BLaER1 (cell line): Measurements from ENCODE around the gene AP3S2.

ENCODE experiments used
- H3K27ac ChIP-seq: shearing (Covaris generic); formaldehyde crosslinking; 2 replicates; pipeline ENCODE4 v1.8.1; 2022
- H3K27me3 ChIP-seq: shearing (Covaris generic); formaldehyde crosslinking; 2 replicates; pipeline ENCODE4 v1.8.1; 2022
- H3K36me3 ChIP-seq: shearing (Covaris generic); formaldehyde crosslinking; 2 replicates; pipeline ENCODE4 v1.8.1; 2022
- H3K4me1 ChIP-seq: shearing (Covaris generic); formaldehyde crosslinking; 2 replicates; pipeline ENCODE4 v1.8.1; 2022
- H3K4me2 ChIP-seq: shearing (Covaris generic); formaldehyde crosslinking; 2 replicates; pipeline ENCODE4 v1.8.1; 2022
- H3K4me3 ChIP-seq: shearing (Covaris generic); formaldehyde crosslinking; 2 replicates; pipeline ENCODE4 v1.8.1; 2022
- H3K9ac ChIP-seq: shearing (Covaris generic); formaldehyde crosslinking; 2 replicates; pipeline ENCODE4 v1.8.1; 2022
- H3K9me3 ChIP-seq: shearing (Covaris generic); formaldehyde crosslinking; 2 replicates; pipeline ENCODE4 v1.8.1; 2022
- H4K20me1 ChIP-seq: shearing (Covaris generic); formaldehyde crosslinking; 2 replicates; pipeline ENCODE4 v1.8.1; 2022
- Cebpa-rat ChIP-seq: shearing (Covaris generic); IDR thresholded peaks from 2 replicates; pipeline ENCODE4 v1.8.1; 2022

Gene AP3S2

GRCh38 chr15:89917442-89918101 lies 23.8 kb upstream of the AP3S2 start:
- H3K27me3 ChIP-seq: peaks cover 14% of the 10 kb centered on the region
- H3K4me3 ChIP-seq: no peak overlapping the region
- H3K9ac ChIP-seq: no peak overlapping the region
- no peaks in the 10 kb centered on the region for H4K20me1 ChIP-seq
- no peak overlapping the region for H3K4me2 ChIP-seq
- TF ChIP-seq Cebpa-rat: no peak
- H3K9me3 ChIP-seq: peaks cover 5% of the 10 kb centered on the region; the same call in 1 of the 2 replicates
- no peaks in the 10 kb centered on the region for H3K4me1 ChIP-seq
- no peaks in the 10 kb centered on the region for H3K36me3 ChIP-seq
- H3K27ac ChIP-seq: no peak overlapping the region

- no peaks in the 10 kb centered on the region for H4K20me1 ChIP-seq
- no peak overlapping the region for H3K9ac ChIP-seq
- no peaks in the 10 kb centered on the region for H3K4me1 ChIP-seq
- no peak overlapping the region for H3K27ac ChIP-seq
- H3K4me3 ChIP-seq: no peak overlapping the region
- H3K36me3 ChIP-seq: no peaks in the 10 kb centered on the region
- H3K27me3 ChIP-seq: peaks cover 24% of the 10 kb centered on the region
- no peak for TF ChIP-seq Cebpa-rat
- H3K4me2 ChIP-seq: no peak overlapping the region
- H3K9me3 ChIP-seq: peaks cover 5% of the 10 kb centered on the region; the same call in 1 of the 2 replicates
Observed at GRCh38 chr15:89916660-89917059, 22.9 kb upstream of the AP3S2 start.

GRCh38 chr15:89912674-89913396 lies 19.0 kb upstream of the AP3S2 start, which contains the start of gene ARPIN:
ARPIN (minus strand) TSS chr15:89912952; CDS start chr15:89912835, 117 bp downstream.
- no peak for TF ChIP-seq Cebpa-rat
- H3K9ac ChIP-seq: no peak within 1 kb of the TSS

GRCh38 chr15:89912145-89912673 lies 18.4 kb upstream of the AP3S2 start:
- Histone ChIP-seq H3K9ac (no peak overlapping the region), H3K9me3 (peaks cover 5% of the 10 kb centered on the region; the same call in 1 of the 2 replicates), H4K20me1 (no peaks in the 10 kb centered on the region), H3K36me3 (no peaks in the 10 kb centered on the region), H3K27me3 (peaks cover 44% of the 10 kb centered on the region), H3K4me3 (no peak overlapping the region), H3K4me1 (no peaks in the 10 kb centered on the region), H3K27ac (no peak overlapping the region), H3K4me2 (no peak overlapping the region)
- TF ChIP-seq Cebpa-rat: no peak

More at GRCh38 chr15:89912674-89913396, 19.0 kb upstream of the AP3S2 start, which contains the start of gene ARPIN:
- Histone ChIP-seq H3K4me3 (no peak within 1 kb of the TSS), H3K36me3 (no peaks in the 10 kb centered on the region), H3K4me2 (no peak within 1 kb of the TSS), H3K9me3 (peaks cover 5% of the 10 kb centered on the region; the same call in 1 of the 2 replicates), H3K27me3 (peaks cover 44% of the 10 kb centered on the region), H3K4me1 (no peaks in the 10 kb centered on the region), H3K27ac (no peak within 1 kb of the TSS), H4K20me1 (no peaks in the 10 kb centered on the region)

GRCh38 chr15:89910891-89911626 lies 17.3 kb upstream of the AP3S2 start:
- Histone ChIP-seq H3K9me3 (peaks cover 5% of the 10 kb centered on the region; the same call in 1 of the 2 replicates), H3K4me3 (no peak overlapping the region), H3K36me3 (no peaks in the 10 kb centered on the region), H3K4me1 (no peaks in the 10 kb centered on the region), H4K20me1 (no peaks in the 10 kb centered on the region), H3K27ac (no peak overlapping the region), H3K27me3 (peaks cover 44% of the 10 kb centered on the region), H3K4me2 (no peak overlapping the region), H3K9ac (no peak overlapping the region)
- TF ChIP-seq Cebpa-rat: no peak

GRCh38 chr15:89909611-89910010 lies 15.8 kb upstream of the AP3S2 start:
- H3K27me3 ChIP-seq: peaks cover 44% of the 10 kb centered on the region
- H3K27ac ChIP-seq: no peak overlapping the region
- no peak for TF ChIP-seq Cebpa-rat
- no peaks in the 10 kb centered on the region for H3K4me1 ChIP-seq
- H3K4me2 ChIP-seq: no peak overlapping the region
- no peak overlapping the region for H3K4me3 ChIP-seq
- no peak overlapping the region for H3K9ac ChIP-seq
- no peaks in the 10 kb centered on the region for H3K36me3 ChIP-seq
- H3K9me3 ChIP-seq: peaks cover 5% of the 10 kb centered on the region; the same call in 1 of the 2 replicates
- no peaks in the 10 kb centered on the region for H4K20me1 ChIP-seq

- Histone ChIP-seq H4K20me1 (no peaks in the 10 kb centered on the region), H3K4me3 (no peak overlapping the region), H3K36me3 (no peaks in the 10 kb centered on the region), H3K4me1 (no peaks in the 10 kb centered on the region), H3K27me3 (peaks cover 36% of the 10 kb centered on the region), H3K27ac (no peak overlapping the region), H3K9me3 (peaks cover 5% of the 10 kb centered on the region; the same call in 1 of the 2 replicates), H3K4me2 (no peak overlapping the region), H3K9ac (no peak overlapping the region)
- no peak for TF ChIP-seq Cebpa-rat
Observed at GRCh38 chr15:89908226-89908625, 14.4 kb upstream of the AP3S2 start.

- no peak overlapping the region for H3K4me3 ChIP-seq
- H3K4me1 ChIP-seq: no peaks in the 10 kb centered on the region
- H4K20me1 ChIP-seq: no peaks in the 10 kb centered on the region
- TF ChIP-seq Cebpa-rat: no peak
- H3K27me3 ChIP-seq: peaks cover 27% of the 10 kb centered on the region
- no peak overlapping the region for H3K27ac ChIP-seq
- no peak overlapping the region for H3K9ac ChIP-seq
- H3K9me3 ChIP-seq: no peaks in the 10 kb centered on the region
- H3K36me3 ChIP-seq: no peaks in the 10 kb centered on the region
- no peak overlapping the region for H3K4me2 ChIP-seq
Observed at GRCh38 chr15:89907289-89907688, 13.5 kb upstream of the AP3S2 start.

- Histone ChIP-seq H4K20me1 (no peaks in the 10 kb centered on the region), H3K4me2 (no peak overlapping the region), H3K27ac (no peak overlapping the region), H3K9ac (no peak overlapping the region), H3K4me3 (no peak overlapping the region), H3K4me1 (no peaks in the 10 kb centered on the region), H3K9me3 (no peaks in the 10 kb centered on the region), H3K27me3 (peaks cover 13% of the 10 kb centered on the region), H3K36me3 (no peaks in the 10 kb centered on the region)
- TF ChIP-seq Cebpa-rat: no peak
Observed at GRCh38 chr15:89905846-89906378, 12.1 kb upstream of the AP3S2 start.
